Posterior vena cava (tissue), 2 donors: ENCODE measurements around the gene THAP7. TPM values are rescaled to one million over a fixed set of nuclear protein-coding genes. Genes with fewer than 3 reads are reported as not detected.
"Not testable (repeated sequence)": the region's sequence is repeated elsewhere in the genome, so short reads cannot be mapped to it uniquely, and the experiment has no call there.

Experiments
- DNase-seq: peaks from one replicate; pipeline ENCODE4 v3.0.0-alpha.2; 2020; ENCODE audit warnings: low spot score
- intact Hi-C, 2 donors: fragments of 100-400 bp; cut with DNase I; formaldehyde crosslinking; loops; one replicate each; pipeline versions ENCODE4 v1.14.1 to v1.14.2; 2022 to 2023
- long read RNA-seq, 2 donors: library from polyadenylated mRNA; unstranded; transcript quantifications; one replicate each; pipeline ENCODE4 v2.0.0, GENCODE V29; 2020 to 2021
- total RNA-seq, 2 donors: library from RNA; stranded (reverse); fragmentation: NEBNext Ultra II Directional; extraction: Animal tissue kit (Norgen Biotek cat#: 25700); gene quantifications; one replicate each; pipeline ENCODE4 v1.2.1, GENCODE V29; 2021
- donor health status: DM: yes; HTN: yes; CAD: no.
- donor health status: DM: yes; HTN: yes; CAD: no.

Gene THAP7, protein sequence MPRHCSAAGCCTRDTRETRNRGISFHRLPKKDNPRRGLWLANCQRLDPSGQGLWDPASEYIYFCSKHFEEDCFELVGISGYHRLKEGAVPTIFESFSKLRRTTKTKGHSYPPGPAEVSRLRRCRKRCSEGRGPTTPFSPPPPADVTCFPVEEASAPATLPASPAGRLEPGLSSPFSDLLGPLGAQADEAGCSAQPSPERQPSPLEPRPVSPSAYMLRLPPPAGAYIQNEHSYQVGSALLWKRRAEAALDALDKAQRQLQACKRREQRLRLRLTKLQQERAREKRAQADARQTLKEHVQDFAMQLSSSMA
- total RNA-seq, result 10 to 100 TPM; 16.4 to 20.5 TPM
- long read RNA-seq, donor 1, transcript THAP7-204 (2 exons, 1,809 nt), result major isoform, 10 of 20 reads
- long read RNA-seq, donor 1, transcript THAP7-208 (3 exons, 1,957 nt), result minor isoform, 5 of 20 reads
- long read RNA-seq, donor 1, partial matches to known transcripts, result 0 of 20 reads
- long read RNA-seq, donor 1, other reads (novel, unspliced or antisense), result 2 of 20 reads
- long read RNA-seq, donor 2, transcript THAP7-208 (3 exons, 1,957 nt), result minor isoform, 23 of 90 reads
- long read RNA-seq, donor 2, transcript THAP7-202 (5 exons, 1,144 nt), result minor isoform, 16 of 90 reads
- long read RNA-seq, donor 2, transcript THAP7-204 (2 exons, 1,809 nt), result major isoform, 27 of 90 reads
- long read RNA-seq, donor 2, transcript THAP7-206 (3 exons, 1,671 nt), result minor isoform, 6 of 90 reads
- long read RNA-seq, donor 2, partial matches to known transcripts, result 2 of 90 reads
- long read RNA-seq, donor 2, other reads (novel, unspliced or antisense), result 13 of 90 reads

DNA sequence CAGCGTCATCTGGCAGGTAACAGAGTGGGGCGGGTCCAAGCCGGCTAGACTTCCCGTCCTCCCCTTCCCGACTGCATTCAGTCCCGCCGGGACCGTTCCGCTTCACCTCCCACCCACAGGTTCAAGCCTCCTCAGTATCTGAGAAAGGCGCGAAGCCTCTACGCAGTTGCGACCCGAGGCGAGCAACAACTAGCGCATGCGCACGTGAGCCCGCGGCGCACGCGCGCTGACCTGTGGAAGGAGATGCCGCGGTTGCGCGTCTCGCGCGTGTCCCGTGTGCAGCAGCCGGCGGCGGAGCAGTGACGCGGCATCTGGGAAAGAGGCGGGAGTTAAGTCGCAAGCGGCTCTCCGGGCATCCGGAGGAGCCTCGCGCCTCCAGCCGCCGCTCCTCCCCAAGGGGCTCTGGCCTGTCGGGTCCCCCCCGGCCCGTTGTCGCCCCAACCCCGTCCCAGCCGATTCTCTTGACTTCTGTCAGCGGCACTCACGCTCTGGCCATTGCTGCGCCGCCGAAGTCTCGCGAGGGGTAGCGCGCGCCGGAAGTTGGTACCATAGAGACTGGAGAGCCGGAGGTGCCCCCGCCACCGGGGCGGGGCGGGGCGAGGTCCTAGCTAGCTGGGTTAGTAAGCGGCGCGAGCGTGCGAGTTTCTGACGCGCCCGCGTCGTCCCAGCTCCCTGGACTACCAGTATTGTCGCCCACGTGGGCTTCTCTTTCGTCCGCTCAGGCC lies at the start of gene THAP7:
TSS of gene THAP7 (minus strand) at position 518 of the 725 bp plus-strand sequence. CDS start at position 311, 207 bp downstream.
- DNase-seq, result peak; percentile 99
- intact Hi-C loops, result no loop called here

DNA sequence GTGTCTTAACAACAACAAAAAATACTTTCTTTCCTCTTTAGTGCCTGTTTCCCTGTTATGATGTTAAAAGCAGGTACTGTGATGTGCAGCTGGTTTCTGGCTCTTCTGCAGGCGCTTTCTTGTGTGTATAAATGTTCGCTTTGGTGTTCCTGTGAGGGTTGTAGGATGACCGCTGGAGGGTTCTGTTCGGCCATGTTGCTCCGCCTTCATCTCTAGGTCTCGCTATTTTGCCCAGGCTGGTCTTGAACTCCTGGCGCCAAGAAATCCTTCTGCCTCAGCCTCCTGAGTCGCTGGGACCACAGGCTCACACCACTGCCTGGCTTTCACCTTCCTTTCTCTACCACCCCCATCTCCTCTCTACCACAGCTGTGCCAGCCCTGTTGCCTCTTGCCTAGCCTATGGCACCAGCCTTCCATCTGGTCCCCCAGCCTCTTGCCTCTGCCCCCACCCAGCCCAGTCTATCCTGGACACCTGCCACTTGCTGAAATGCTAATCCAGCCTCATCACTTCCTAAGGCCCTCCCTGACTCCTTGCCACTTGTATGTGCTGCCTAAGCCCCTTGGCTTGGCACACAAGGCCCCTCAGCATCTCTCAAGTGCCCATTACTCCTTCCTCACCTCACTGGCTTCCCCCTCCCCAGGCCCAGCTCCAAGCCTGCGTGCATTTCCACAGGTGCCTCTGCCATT lies 49.4 kb upstream of the THAP7 start:
- DNase-seq, result no peak
- intact Hi-C loops, result no loop called here

DNA sequence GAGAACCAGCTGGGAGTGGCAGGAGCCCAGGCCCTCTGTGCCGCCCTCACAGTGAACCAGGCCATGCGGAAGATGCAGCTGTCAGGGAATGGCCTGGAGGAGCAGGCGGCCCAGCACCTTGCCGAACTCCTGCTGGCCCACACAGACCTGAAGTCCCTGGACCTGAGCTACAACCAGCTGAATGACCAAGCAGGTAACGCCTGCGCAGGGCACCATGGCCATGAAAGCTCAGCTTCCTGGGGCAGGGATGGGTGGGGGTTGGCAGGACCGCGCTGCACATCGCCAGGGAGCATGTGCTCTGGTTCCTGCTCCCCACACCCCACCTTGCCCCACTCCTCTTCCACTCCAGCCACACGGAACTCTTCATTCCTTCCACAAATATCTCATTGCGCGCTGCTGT lies 47.0 kb upstream of the THAP7 start:
- intact Hi-C loops, DNase-seq: not testable (repeated sequence)

DNA sequence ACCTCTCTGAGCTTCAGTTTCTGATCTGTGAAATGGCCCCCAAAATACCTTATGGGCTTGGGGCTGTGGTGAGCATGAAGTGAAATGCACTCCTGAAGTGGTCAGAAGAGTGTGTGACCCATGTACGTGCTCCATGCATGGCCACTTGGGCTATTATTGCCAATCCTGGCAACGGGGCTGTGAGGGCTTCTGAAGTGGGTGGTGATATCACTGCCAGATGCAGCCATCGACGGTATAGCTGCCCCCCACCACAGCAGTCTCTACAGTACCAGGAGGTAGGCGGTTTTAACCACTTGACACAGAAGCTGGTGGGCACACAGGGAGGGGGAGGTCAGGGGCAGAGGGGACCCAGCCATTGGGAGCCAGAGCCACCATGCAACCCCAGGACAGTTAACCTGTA lies 46.5 kb upstream of the THAP7 start:
- intact Hi-C loops, result not testable (repeated sequence)

DNA sequence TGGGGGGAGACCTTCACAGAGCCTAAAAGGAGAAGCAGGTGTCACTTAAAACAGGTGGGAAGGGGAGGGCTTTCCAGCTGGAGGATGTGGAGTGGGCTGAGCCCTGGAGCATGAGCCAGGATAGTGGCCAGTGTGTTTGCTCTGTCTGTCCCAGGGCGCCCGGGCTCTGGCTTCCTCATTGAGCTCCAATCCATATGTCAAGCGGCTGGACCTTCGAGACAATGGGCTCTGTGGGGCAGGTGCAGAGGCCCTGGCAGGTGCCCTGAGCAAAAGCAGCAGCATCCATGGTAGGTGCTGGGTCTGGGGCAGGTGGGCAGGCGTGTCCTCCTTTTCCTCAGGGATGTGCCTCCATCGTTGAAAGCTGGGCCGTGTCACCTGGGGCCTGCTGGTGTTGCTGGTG lies 45.8 kb upstream of the THAP7 start:
- intact Hi-C loops, result no loop called here
- no peak for DNase-seq

More for the DNA sequence above, 46.5 kb upstream of the THAP7 start:
- not testable (repeated sequence) for DNase-seq

DNA sequence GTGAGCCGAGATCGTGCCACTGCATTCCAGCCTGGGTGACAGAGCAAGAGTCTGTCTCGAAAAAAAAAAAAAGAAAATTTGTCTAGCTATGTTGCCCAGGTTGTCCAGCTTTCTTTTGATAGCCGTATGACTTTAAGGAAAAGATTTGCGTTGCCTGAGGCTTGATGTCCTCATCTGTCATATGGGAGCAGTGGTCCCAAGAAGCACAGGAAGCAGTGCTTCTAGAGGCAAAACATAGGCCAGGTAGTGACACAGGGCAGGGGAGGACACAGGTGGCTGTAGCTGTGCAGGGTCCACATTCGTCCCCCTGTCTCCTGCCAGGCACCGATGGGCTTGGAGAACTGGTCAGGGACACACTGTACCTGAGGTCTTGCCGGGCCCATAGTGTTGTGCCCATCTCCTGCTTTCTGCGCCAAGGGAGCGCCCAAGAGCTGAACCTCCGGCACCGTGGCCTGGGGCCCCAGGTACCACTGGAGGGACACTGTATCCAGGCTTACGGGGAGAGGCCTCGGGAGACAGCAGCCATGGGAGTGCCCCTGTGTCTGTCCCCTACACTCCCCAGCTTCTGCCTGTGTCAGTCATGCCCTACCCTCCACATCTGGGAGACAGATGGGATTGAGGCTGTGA lies 45.2 kb upstream of the THAP7 start:
- no peak for DNase-seq
- intact Hi-C loops, result no loop called here

DNA sequence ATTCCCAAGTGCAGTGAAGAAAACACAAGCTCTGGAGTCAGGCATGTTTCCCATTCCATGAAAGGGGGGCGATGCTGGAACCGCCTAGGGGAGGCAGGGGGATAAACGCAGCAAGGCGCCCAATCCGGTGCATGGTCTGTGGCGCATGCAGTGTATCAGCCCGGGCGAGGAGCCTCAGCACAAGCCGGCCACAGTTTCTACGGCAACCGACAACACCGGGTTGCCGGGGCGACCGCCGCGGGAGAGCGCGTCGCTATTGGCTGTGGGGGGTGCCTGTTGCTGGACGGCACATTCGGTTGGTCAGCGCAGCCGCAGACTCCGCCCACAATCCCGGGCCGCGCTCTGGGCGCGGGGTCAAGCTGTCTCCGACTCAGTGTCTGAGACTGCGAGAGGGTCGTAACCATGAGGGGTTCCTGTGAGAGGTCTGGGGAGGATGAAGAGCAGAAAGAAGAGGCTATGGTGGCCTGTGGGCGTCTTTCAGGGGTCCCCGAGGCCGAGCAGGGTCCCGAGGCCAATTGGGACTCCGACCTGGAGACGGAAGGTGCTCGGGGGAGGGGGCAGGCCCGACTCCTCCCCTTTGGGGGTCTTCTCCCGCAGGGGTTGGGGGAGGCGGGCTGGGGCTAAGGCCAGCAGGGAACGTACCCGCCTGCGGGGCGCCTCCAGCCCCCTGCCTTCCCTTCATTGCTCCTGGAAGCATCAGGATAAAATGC lies 43.8 kb upstream of the THAP7 start, which contains the start of gene LRRC74B:
TSS of gene LRRC74B (plus strand) at position 362 of the 710 bp plus-strand sequence. CDS start at position 403, 41 bp downstream.
- DNase-seq, result peak; percentile 96
- intact Hi-C loops, result no loop called here

DNA sequence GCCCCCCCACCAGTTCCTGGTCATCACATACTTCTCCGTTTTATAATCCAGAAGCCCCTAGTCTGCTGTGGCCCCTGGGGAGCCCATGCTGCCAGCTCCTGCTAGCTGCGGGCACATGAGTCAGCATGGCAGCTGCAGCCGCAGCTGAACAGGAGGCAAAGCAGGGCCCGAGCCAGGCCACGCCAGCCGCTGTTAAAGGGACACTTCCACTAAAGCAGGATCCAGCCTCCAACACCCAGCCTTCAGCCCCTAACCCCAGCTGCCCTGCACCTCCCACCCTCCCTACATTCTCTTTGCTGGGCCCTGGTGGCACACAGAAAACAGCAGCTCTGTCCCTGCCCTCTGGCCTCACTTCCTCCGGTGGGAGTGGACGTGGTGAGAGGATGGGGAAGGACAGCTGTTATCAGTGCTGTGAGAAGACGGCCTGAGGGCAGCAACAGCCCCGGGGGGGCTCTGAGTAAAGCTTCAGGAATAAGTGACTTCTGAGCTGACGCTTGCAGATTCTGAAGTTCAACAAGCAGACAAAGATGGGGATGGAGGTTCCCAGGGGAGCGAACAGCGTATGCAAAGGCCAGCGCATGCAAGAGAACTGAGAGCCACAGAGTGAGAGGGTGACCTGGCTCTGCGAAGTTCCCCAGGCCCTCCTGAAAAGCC lies 43.1 kb upstream of the THAP7 start:
- intact Hi-C loops, result no loop called here
- DNase-seq, result peak; percentile 83

DNA sequence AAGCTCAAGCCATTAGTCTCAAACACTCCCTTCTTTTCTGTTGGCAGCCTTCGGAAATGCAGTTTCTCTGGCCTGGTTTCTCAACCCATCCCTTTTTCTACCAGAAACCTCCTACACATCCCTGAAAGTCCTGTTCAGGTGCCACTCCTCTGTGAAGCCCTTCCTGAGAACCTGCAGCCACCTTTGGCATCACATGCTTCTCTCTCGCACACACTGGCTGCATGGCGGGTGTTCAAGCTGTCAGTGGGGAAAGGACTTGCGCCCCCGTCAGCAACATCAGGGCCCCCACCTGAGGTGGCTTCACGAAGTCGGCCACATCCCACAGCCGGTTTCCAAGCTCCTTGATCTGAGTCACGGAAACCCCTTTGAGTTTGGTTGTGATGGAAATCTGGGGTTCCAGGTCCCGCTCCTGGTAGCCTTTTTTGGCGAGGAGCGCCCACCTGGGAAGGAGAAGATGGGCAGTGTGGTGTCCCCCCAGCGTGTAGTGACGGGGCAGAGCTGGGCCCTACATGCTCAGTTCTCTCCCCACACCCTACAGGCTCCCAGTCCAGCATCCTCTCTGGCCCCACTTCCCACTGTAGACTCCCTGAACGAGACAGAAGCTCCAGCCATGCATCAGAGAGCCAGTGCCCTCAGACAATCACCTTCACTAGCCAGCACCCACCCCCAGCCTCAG lies 42.1 kb upstream of the THAP7 start:
- DNase-seq, result no peak
- intact Hi-C loops, result no loop called here

DNA sequence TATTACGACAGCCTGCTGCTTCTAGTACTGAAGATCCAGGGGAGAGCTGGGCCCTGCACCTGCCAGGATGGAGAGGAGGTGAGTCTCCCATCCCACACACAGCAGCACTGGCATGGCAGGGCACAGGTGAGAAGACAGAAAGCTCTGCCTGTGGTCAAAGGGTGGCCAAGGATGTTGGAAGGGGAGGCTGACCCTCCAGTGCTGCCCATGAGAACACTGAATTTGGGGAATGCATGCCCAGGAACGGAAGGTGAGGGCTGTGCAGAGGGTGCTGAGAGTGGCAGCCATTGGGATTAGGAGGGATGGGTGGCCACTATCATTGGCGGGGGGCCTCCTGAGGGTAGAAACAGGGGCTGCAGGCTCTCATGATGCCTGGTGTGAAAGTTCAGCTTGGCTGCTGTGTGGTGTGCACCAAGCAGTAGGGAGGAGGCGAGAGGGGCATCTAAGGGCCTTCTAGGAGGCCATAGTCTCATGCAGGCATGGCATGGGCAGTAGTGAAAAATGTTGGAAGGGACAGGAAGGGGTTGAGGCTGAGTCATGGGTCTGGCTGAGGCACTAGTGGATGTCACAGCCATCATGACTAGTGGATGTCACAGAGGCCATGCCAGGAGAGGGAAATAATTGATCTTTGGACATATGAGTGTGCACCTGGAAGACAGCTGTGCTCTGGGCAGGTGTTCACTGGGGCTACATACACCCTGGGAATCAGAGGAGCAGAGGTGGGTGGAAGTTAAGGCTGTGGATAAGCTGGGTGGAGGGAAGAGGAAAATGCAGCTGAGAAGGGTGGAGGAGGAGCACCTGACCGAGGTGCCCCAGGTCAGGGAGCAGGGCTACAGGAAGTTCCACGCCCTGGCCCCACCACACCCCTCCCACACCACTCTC lies 41.3 kb upstream of the THAP7 start:
- intact Hi-C loops, result no loop called here

DNA sequence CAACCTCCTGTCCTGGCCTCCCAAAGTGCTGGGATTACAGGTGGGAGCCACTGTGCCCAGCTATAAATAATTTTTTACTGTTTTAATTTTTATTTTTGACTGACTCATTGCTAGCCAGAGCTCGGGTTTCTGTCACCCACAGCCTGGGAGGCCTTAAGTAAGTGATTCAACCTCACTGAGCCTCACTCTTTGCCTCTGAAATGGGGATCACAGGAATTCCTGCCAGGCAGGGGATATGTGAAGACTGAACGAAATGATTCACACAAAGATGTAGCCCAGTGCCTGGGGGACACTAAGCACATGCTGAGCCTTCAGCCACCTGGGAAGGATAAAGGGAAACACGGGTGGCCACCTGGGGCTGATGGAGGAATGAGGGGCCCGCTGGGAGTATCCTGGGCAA lies 40.0 kb upstream of the THAP7 start:
- intact Hi-C loops, result no loop called here
- DNase-seq, result no peak

More for the DNA sequence above, 41.3 kb upstream of the THAP7 start:
- no peak for DNase-seq

DNA sequence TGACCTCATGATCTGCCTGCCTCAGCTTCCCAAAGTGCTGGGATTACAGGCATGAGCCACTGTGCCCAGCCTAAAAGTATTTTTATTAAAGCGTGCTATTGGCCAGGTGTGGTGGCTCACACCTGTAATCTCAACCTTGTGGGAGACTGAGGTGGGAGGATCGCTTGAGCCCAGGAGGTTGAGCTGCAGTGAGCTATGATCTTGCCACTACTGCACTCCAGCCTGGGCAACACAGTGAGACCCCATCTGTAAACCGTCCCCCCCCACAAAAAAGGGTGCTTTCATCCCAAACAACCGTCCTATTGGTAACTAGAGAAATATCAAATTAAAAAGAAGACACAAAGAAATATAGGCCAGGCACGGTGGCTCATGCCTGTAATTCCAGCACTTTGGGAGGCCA lies 37.2 kb upstream of the THAP7 start:
- DNase-seq, intact Hi-C loops: not testable (repeated sequence)

DNA sequence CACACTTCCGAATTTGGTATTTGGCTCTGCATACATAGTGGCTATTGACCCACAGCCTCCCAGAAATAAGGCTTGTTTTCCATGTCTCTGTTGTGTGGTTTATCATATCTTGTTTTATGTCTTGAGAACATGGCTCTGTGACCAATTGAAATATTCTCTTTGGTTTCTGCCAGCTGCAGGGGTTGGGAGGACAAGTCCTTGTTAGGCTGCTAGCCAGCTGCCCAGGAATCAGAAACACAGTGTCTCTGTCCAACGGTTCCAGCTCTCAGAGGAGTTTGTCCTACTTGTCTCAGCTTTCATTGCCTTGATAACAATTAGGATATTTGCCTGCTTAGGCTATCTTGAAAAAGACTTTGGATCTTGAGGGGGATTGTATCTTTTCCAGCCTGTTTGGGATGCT lies 36.5 kb upstream of the THAP7 start:
- intact Hi-C loops, result no loop called here
- no peak for DNase-seq

DNA sequence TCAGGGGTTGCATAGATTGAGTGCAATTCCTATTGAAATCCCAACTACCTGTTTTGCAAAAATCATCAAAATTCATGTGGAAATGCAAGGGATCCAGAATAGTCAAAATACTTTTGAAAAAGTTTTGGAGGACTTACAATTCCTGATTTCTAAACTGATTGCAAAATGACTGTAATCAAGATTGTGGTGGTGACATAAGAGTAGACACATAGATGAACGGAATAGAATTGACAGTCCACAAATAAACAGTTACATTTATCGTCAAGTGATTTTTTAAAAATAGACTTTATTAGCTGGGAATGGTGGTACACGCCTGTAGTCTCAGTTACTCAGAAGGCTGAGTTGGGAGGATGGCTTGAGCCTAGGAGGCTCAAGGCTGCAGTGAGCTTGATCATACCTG lies 33.1 kb upstream of the THAP7 start:
- intact Hi-C loops, result no loop called here

DNA sequence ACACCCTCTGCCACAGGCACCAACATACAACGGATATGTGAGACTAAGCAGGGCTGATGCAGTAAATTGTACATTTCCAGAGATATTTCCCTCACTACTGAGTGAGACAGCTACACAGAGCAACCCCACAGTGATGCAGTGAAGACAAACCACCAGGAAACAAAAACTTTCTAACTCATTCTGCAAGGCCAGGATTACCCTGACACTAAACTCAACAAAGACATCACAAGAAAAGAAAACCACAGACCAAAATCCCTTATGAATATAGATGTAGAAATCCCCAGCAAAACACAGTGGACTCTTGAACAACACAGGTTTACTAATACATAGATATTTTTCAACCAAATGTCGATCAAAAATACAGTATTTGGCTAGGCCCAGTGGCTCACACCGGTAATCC lies 32.0 kb upstream of the THAP7 start:
- no peak for DNase-seq
- intact Hi-C loops, result no loop called here

More for the DNA sequence above, 33.1 kb upstream of the THAP7 start:
- DNase-seq, result no peak
